A549 (cell line): ENCODE measurements around the gene UBE2K. TPM values are rescaled to one million over a fixed set of nuclear protein-coding genes. Genes with fewer than 3 reads are reported as not detected.
"Not testable (repeated sequence)": the region's sequence is repeated elsewhere in the genome, so short reads cannot be mapped to it uniquely, and the experiment has no call there.

Experiments
- ATAC-seq, 2 experiments: fragments of 200-7000 bp in 1 of 2; fragments of >200 bp in 1 of 2; cut with Nextera tagmentation in 1 of 2; cut with Tn5 transposase in 1 of 2; 3 replicates each; pipeline versions ENCODE4 v1.8.0 to v1.9.1; 2018 to 2020; ENCODE audit warnings: mild to moderate bottlenecking in 1 of 2, moderate library complexity in 1 of 2
- CTCF ChIA-PET: fragments of 300-600 bp; sonication (Branson Sonifier 250); formaldehyde crosslinking; extraction: SDS; loops from one replicate; lab custom pipeline; 2021; ENCODE audit warnings: antibody characterized with exemption, inconsistent platforms; lab: Yijun Ruan, JAX
- POLR2A ChIA-PET: fragments of 350-600 bp; formaldehyde crosslinking; extraction: SDS; loops from one replicate; lab custom pipeline; 2021; ENCODE audit warnings: antibody characterized with exemption, inconsistent platforms; lab: Yijun Ruan, JAX
- DNase-seq, 2 experiments: peaks; one replicate each; pipeline versions ENCODE4 v3.0.0 to v3.0.0-alpha.2; 2011 to 2016; ENCODE audit warnings: low read depth in 1 of 2, low spot score in 1 of 2
- FAIRE-seq: peaks from 2 replicates; lab custom pipeline; 2011; peaks lifted over from hg19 to GRCh38; lab: Jason Lieb, UNC
- H3K27ac ChIP-seq, 2 experiments: fragments of >200 bp; sonication (Bioruptor Twin); formaldehyde crosslinking; 3 replicates each; pipeline ENCODE4 v1.5.1; 2016 to 2017
- H3K4me1 ChIP-seq: fragments of >200 bp; sonication (Bioruptor Twin); formaldehyde crosslinking; 3 replicates; pipeline ENCODE4 v1.6.1; 2016
- H3K4me2 ChIP-seq: fragments of >200 bp; sonication (Bioruptor Twin); formaldehyde crosslinking; 3 replicates; pipeline ENCODE4 v1.6.1; 2016
- H3K4me3 ChIP-seq: fragments of >200 bp; sonication (Bioruptor Twin); formaldehyde crosslinking; 3 replicates; pipeline ENCODE4 v1.5.1; 2016
- H3K9me3 ChIP-seq: fragments of >200 bp; sonication (Bioruptor Twin); formaldehyde crosslinking; 3 replicates; pipeline ENCODE4 v1.6.1; 2016
- CBX2 ChIP-seq: fragments of 200-600 bp; sonication (generic); IDR thresholded peaks from 2 replicates; pipeline ENCODE4 v1.6.1; 2016; ENCODE audit warnings: low read depth, mild to moderate bottlenecking, borderline replicate concordance
- ESRRA ChIP-seq: fragments of 150-350 bp; IDR thresholded peaks from 2 replicates; pipeline ENCODE4 v1.6.1; 2014; ENCODE audit warnings: mild to moderate bottlenecking, low read length, borderline replicate concordance
- HEYL ChIP-seq: fragments of 250-450 bp; sonication (Bioruptor Pico); IDR thresholded peaks from 2 replicates; pipeline ENCODE4 v1.8.0; 2021; ENCODE audit warnings: mild to moderate bottlenecking, moderate library complexity
- HOXB13 ChIP-seq: fragments of 250-450 bp; sonication (Bioruptor Pico); IDR thresholded peaks from 2 replicates; pipeline ENCODE4 v1.5.0; 2020; ENCODE audit warnings: low read depth, mild to moderate bottlenecking, moderate library complexity
- JUN ChIP-seq, 2 experiments: fragments of >200 bp; sonication (Bioruptor Twin); formaldehyde crosslinking; IDR thresholded peaks; 2 replicates in 1 of 2; 3 replicates in 1 of 2; pipeline ENCODE4 v1.6.1; 2016 to 2017
- POLR2A ChIP-seq: IDR thresholded peaks from 2 replicates; pipeline ENCODE4 v1.6.1; 2012; ENCODE audit warnings: mild to moderate bottlenecking, low read length
- SMC3 ChIP-seq: fragments of >200 bp; sonication (Bioruptor Twin); formaldehyde crosslinking; IDR thresholded peaks from 3 replicates; pipeline ENCODE4 v1.6.1; 2018; ENCODE audit warnings: inconsistent platforms
- SREBF2 ChIP-seq: fragments of 450-650 bp; IDR thresholded peaks from 2 replicates; pipeline ENCODE4 v1.6.1; 2014; ENCODE audit warnings: mild to moderate bottlenecking, moderate library complexity
- TP53 ChIP-seq: fragments of 250-450 bp; sonication (Bioruptor Pico); IDR thresholded peaks from 2 replicates; pipeline ENCODE4 v1.5.0; 2021; ENCODE audit warnings: mild to moderate bottlenecking, moderate library complexity
- ZSCAN20 ChIP-seq: fragments of 250-450 bp; sonication (Bioruptor Pico); IDR thresholded peaks from 2 replicates; pipeline ENCODE4 v1.8.0; 2022; ENCODE audit warnings: mild to moderate bottlenecking, moderate library complexity
- WGBS: methylation state at CpG from one replicate; pipeline ENCODE4 v1.1.6; 2017; ENCODE audit errors: missing lambda C conversion rate; 5-methylcytosine and 5-hydroxymethylcytosine counted together
- polyA plus RNA-seq, 4 experiments: library from polyadenylated mRNA; depleted of rRNA in 3 of 4; stranded (reverse); fragments of >200 nt; fragmentation: RNase III in 1 of 4; extraction: RNeasy Plus Mini Kit Qiagen cat#74134 plus additional on column Dnase treatment in 1 of 4; gene quantifications; 2 replicates in 3 of 4; 3 replicates in 1 of 4; pipeline ENCODE4 v1.2.3, GENCODE V29; 2011 to 2017
- TF ChIP-seq, protein P1 (sequence below): fragments of 150-350 bp; IDR thresholded peaks from 2 replicates; pipeline ENCODE4 v1.6.1; 2014; ENCODE audit warnings: low read depth, mild to moderate bottlenecking, low read length
- TF ChIP-seq, protein P2 (sequence below): fragments of 250-450 bp; sonication (Bioruptor Pico); IDR thresholded peaks from 2 replicates; pipeline ENCODE4 v1.5.0; 2021; ENCODE audit warnings: mild to moderate bottlenecking, moderate library complexity, borderline replicate concordance
- TF ChIP-seq, protein P3 (sequence below): fragments of 250-450 bp; sonication (Bioruptor Pico); IDR thresholded peaks from 2 replicates; pipeline ENCODE4 v1.5.0; 2020; ENCODE audit warnings: low read depth, mild to moderate bottlenecking, moderate library complexity
- TF ChIP-seq, protein P4 (sequence below): IDR thresholded peaks from 2 replicates; pipeline ENCODE4 v1.6.1; 2012
- TF ChIP-seq, protein P5 (sequence below): fragments of 450-650 bp; IDR thresholded peaks from 2 replicates; pipeline ENCODE4 v1.6.1; 2014; ENCODE audit warnings: antibody characterized with exemption

UBE2K gene
- polyA plus RNA-seq, 2 of the 4 experiments (the other 2 are of a cell fraction), result 103 to 130 TPM

DNA sequence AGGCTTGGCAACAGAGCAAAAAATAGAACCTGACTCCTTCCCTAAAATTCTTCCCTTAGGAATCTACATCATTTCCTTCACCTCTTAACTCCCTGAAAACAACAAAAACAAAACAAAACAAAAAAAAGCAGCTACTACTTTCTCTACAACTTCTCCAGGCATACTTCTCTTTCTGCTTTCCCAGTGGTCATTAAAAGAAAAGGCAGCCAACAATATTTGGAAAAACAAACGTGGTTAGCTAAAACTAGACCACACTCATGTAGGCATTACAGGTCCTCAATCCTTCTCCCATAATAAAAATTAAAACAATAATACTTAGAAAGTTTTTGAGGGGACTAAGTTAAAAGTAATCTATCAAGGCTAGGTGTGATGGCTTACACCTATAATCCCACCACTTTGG lies 30.2 kb upstream of the UBE2K start:
- TF ChIP-seq ESRRA (no peak), JUN (IDR thresholded peaks at IDR 0.05) (no peak), SMC3 (no peak), HOXB13 (CRISPR knock-in tag) (no peak), CBX2 (no peak), ZSCAN20 (CRISPR knock-in tag) (no peak), SREBF2 (no peak), POLR2A (no peak)
- TF ChIP-seq, protein P1, sequence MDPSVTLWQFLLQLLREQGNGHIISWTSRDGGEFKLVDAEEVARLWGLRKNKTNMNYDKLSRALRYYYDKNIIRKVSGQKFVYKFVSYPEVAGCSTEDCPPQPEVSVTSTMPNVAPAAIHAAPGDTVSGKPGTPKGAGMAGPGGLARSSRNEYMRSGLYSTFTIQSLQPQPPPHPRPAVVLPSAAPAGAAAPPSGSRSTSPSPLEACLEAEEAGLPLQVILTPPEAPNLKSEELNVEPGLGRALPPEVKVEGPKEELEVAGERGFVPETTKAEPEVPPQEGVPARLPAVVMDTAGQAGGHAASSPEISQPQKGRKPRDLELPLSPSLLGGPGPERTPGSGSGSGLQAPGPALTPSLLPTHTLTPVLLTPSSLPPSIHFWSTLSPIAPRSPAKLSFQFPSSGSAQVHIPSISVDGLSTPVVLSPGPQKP, result no peak
- TF ChIP-seq, protein P2, sequence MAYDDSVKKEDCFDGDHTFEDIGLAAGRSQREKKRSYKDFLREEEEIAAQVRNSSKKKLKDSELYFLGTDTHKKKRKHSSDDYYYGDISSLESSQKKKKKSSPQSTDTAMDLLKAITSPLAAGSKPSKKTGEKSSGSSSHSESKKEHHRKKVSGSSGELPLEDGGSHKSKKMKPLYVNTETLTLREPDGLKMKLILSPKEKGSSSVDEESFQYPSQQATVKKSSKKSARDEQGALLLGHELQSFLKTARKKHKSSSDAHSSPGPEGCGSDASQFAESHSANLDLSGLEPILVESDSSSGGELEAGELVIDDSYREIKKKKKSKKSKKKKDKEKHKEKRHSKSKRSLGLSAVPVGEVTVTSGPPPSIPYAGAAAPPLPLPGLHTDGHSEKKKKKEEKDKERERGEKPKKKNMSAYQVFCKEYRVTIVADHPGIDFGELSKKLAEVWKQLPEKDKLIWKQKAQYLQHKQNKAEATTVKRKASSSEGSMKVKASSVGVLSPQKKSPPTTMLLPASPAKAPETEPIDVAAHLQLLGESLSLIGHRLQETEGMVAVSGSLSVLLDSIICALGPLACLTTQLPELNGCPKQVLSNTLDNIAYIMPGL (CRISPR knock-in tag), result no peak
- TF ChIP-seq, protein P3, sequence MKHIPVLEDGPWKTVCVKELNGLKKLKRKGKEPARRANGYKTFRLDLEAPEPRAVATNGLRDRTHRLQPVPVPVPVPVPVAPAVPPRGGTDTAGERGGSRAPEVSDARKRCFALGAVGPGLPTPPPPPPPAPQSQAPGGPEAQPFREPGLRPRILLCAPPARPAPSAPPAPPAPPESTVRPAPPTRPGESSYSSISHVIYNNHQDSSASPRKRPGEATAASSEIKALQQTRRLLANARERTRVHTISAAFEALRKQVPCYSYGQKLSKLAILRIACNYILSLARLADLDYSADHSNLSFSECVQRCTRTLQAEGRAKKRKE (CRISPR knock-in tag), result no peak
- DNase-seq (no peak), ATAC-seq (no peak), FAIRE-seq (no peak)
- no peaks in the 10 kb centered on the region for H3K9me3 ChIP-seq
- no peak overlapping the region for H3K4me3 ChIP-seq
- 35% methylated on average over 1 of the region's 1 CpG for WGBS
- ChIA-PET CTCF (interaction anchor here (0.6 to 0.7 kb wide), 3 partner anchors 107 to 792 kb away, joined by 3 read pairs; no protein-coding TSS in a partner anchor), POLR2A (interaction anchor here (1.0 kb wide), 1 partner anchor 140 kb away, joined by 3 read pairs; the partner anchor contains the start of gene UGDH)
- H3K4me1 ChIP-seq, result peaks cover 19% of the 10 kb centered on the region; the same call in 2 of the 3 replicates
- H3K4me2 ChIP-seq, result no peak overlapping the region
- no peak overlapping the region for H3K27ac ChIP-seq

DNA sequence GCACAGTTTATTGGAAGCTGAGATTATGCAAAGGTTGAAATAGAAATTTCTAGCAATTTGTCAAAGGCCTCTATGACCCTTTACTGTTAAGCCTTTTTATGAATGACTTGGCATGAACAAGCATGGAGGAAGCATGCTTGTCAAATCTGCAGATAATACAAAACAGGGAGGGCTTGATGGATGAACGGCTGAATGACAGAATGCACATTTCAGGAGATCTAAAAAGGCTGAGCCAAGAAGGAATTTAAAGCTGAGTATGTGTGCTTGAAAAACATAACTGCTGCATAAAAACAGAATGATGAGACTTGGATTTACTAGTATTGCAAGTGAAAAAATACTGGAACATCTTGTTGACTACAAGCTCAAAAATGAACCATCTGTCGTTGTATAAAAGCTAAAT lies 29.0 kb upstream of the UBE2K start:
- Histone ChIP-seq H3K4me2 (no peak overlapping the region), H3K27ac (no peak overlapping the region), H3K9me3 (no peaks in the 10 kb centered on the region), H3K4me1 (peaks cover 19% of the 10 kb centered on the region; the same call in 2 of the 3 replicates), H3K4me3 (no peak overlapping the region)
- 88% methylated on average over 2 of the region's 2 CpGs for WGBS
- POLR2A ChIA-PET, result no interaction called here
- FAIRE-seq, result no peak
- CTCF ChIA-PET, result no interaction called here
- TF ChIP-seq, protein P4, sequence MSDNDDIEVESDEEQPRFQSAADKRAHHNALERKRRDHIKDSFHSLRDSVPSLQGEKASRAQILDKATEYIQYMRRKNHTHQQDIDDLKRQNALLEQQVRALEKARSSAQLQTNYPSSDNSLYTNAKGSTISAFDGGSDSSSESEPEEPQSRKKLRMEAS, result no peak
- TF ChIP-seq SREBF2 (no peak), HEYL (no peak), TP53 (no peak), HOXB13 (CRISPR knock-in tag) (no peak)
- TF ChIP-seq, protein P5, sequence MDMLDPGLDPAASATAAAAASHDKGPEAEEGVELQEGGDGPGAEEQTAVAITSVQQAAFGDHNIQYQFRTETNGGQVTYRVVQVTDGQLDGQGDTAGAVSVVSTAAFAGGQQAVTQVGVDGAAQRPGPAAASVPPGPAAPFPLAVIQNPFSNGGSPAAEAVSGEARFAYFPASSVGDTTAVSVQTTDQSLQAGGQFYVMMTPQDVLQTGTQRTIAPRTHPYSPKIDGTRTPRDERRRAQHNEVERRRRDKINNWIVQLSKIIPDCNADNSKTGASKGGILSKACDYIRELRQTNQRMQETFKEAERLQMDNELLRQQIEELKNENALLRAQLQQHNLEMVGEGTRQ, result no peak
- no peak for ATAC-seq
- DNase-seq, result no peak

DNA sequence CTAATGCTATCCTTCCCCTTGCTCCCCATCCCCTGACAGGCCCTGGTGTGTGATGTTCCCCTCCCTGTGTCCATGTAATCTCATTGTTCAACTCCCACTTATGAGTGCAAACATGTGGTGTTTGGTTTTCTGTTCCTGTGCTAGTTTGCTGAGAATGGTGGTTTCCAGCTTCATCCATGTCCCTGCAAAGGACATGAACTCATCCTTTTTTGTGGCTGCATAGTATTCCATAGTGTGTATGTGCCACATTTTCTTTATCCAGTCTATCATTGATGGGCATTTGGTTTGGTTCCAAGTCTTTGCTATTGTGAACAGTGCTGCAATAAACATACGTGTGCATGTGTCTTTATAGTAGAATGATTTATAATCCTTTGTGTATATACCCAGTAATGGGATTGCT lies 27.6 kb upstream of the UBE2K start:
- FAIRE-seq, POLR2A ChIA-PET, H3K4me3 ChIP-seq, H3K27ac ChIP-seq, H3K4me2 ChIP-seq, H3K9me3 ChIP-seq, H3K4me1 ChIP-seq, DNase-seq, ATAC-seq: not testable (repeated sequence)
- WGBS, result 88% methylated on average over 1 of the region's 1 CpG
- CTCF ChIA-PET, result interaction anchor here (0.7 kb wide), 1 partner anchor 214 kb away, joined by 3 read pairs; no protein-coding TSS in a partner anchor

DNA sequence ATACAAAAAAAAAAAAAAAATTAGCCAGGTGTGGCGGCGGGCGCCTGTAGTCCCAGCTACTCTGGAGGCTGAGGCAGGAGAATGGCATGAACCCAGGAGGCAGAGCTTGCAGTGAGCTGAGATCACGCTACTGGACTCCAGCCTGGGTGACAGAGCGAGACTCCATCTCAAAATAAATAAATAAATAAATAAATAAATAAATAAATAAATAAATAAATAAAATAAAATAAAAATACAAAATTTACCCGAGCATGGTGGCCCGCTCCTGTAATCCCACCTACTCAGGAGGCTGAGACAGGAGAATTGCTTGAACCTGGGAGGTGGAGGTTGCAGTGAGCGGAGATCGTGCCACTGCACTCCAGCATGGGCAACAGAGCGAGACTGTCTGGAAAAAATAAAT lies 22.3 kb upstream of the UBE2K start:
- WGBS, result 95% methylated on average over 10 of the region's 10 CpGs
- not testable (repeated sequence) for DNase-seq
- CTCF ChIA-PET, result interaction anchor here (1.0 kb wide), 1 partner anchor 23 kb away, joined by 3 read pairs; the partner anchor contains the start of gene UBE2K

DNA sequence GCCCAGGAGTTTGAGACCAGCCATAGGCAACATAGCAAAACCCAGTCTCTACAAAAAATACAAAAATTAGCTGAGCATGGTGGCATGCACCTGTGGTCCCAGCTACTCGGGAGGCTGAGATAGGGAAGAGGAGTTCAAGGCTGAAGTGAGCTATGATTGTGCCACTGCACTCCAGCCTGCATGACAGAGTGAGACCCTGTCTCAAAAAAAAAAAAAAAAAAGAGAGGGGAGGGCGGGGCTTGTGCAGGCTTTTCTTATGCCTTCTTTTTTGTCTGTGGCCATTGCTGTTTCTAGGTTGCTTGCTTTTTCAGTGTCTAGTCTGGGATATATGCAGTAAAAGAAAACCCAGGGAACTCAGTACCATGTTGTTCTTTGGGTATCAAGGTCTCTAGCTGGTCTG lies 16.9 kb upstream of the UBE2K start:
- H3K4me3 ChIP-seq, FAIRE-seq, H3K9me3 ChIP-seq, ATAC-seq, POLR2A ChIA-PET, DNase-seq, H3K4me2 ChIP-seq, H3K4me1 ChIP-seq, H3K27ac ChIP-seq: not testable (repeated sequence)
- 65% methylated on average over 2 of the region's 2 CpGs for WGBS
- CTCF ChIA-PET, result interaction anchor here (1.3 kb wide), 1 partner anchor 10 kb away, joined by 3 read pairs; no protein-coding TSS in a partner anchor

More for the DNA sequence above, 22.3 kb upstream of the UBE2K start:
- FAIRE-seq, H3K9me3 ChIP-seq, POLR2A ChIA-PET, ATAC-seq, H3K27ac ChIP-seq, H3K4me3 ChIP-seq, H3K4me2 ChIP-seq, H3K4me1 ChIP-seq: not testable (repeated sequence)
